Osteocyte (in vitro differentiated cells): ENCODE data around the gene CLEC16A. TPM values are rescaled to one million over a fixed set of nuclear protein-coding genes. Genes with fewer than 3 reads are reported as not detected.

Experiments used
- DNase-seq: peaks from one replicate; pipeline ENCODE4 v3.0.0; 2021; ENCODE audit warnings: mixed read lengths; ENCODE audit not compliant: unreplicated experiment; ENCODE audit errors: extremely low spot score
- H3K27ac Mint-ChIP-seq: one replicate; pipeline ENCODE4 v1.8.0; 2021; ENCODE audit warnings: mild to moderate bottlenecking, mixed read lengths; ENCODE audit not compliant: unreplicated experiment
- H3K27me3 Mint-ChIP-seq: one replicate; pipeline ENCODE4 v1.8.0; 2021; ENCODE audit warnings: mixed read lengths; ENCODE audit not compliant: unreplicated experiment
- H3K36me3 Mint-ChIP-seq: one replicate; pipeline ENCODE4 v1.8.0; 2021; ENCODE audit warnings: mixed read lengths; ENCODE audit not compliant: unreplicated experiment
- H3K4me1 Mint-ChIP-seq: one replicate; pipeline ENCODE4 v1.8.0; 2021; ENCODE audit warnings: mixed read lengths; ENCODE audit not compliant: unreplicated experiment
- H3K4me3 Mint-ChIP-seq: one replicate; pipeline ENCODE4 v1.8.0; 2021; ENCODE audit warnings: mild to moderate bottlenecking, moderate library complexity, mixed read lengths; ENCODE audit not compliant: unreplicated experiment
- H3K9me3 Mint-ChIP-seq: one replicate; pipeline ENCODE4 v1.8.0; 2021; ENCODE audit warnings: mixed read lengths; ENCODE audit not compliant: unreplicated experiment
- CTCF ChIP-seq: fragments of 200-600 bp; sonication (generic); IDR thresholded peaks from 2 replicates; pipeline ENCODE4 v1.5.0; 2021; ENCODE audit warnings: antibody characterized with exemption, mild to moderate bottlenecking, moderate library complexity
- total RNA-seq: library from RNA; stranded (reverse); gene quantifications from 2 replicates; pipeline ENCODE4 v1.2.1, GENCODE V29; 2021

Gene CLEC16A
- total RNA-seq, 1 donor from 2014 or later, result 22.1 TPM

GRCh38 chr16:11225677-11226549 lies 281.5 kb downstream of the CLEC16A start:
- Mint-ChIP-seq H3K27me3 (peaks cover 2% of the 10 kb centered on the region), H3K27ac (no peak overlapping the region), H3K4me3 (no peak overlapping the region), H3K9me3 (no peaks in the 10 kb centered on the region), H3K4me1 (peaks cover 8% of the 10 kb centered on the region), H3K36me3 (no peaks in the 10 kb centered on the region)
- DNase-seq, result no peak
- TF ChIP-seq CTCF, result no peak

GRCh38 chr16:11229432-11229831 lies 285.1 kb downstream of the CLEC16A start:
- no peak overlapping the region for H3K4me3 Mint-ChIP-seq
- H3K9me3 Mint-ChIP-seq, result no peaks in the 10 kb centered on the region
- no peak for DNase-seq
- peaks cover 5% of the 10 kb centered on the region for H3K4me1 Mint-ChIP-seq
- peaks cover 4% of the 10 kb centered on the region for H3K27me3 Mint-ChIP-seq
- H3K36me3 Mint-ChIP-seq, result no peaks in the 10 kb centered on the region
- no peak overlapping the region for H3K27ac Mint-ChIP-seq
- no peak for TF ChIP-seq CTCF

GRCh38 chr16:11229906-11230305 lies 285.5 kb downstream of the CLEC16A start:
- Mint-ChIP-seq H3K4me1 (peaks cover under 1% of the 10 kb centered on the region), H3K36me3 (no peaks in the 10 kb centered on the region), H3K9me3 (no peaks in the 10 kb centered on the region), H3K27me3 (peaks cover 4% of the 10 kb centered on the region), H3K27ac (no peak overlapping the region), H3K4me3 (no peak overlapping the region)
- DNase-seq, result no peak
- no peak for TF ChIP-seq CTCF

GRCh38 chr16:11231367-11231970 lies 287.1 kb downstream of the CLEC16A start:
- H3K9me3 Mint-ChIP-seq, result no peaks in the 10 kb centered on the region
- H3K27me3 Mint-ChIP-seq, result peaks cover 4% of the 10 kb centered on the region
- H3K4me3 Mint-ChIP-seq, result no peak overlapping the region
- DNase-seq, result no peak
- no peak overlapping the region for H3K27ac Mint-ChIP-seq
- H3K36me3 Mint-ChIP-seq, result no peaks in the 10 kb centered on the region
- no peak for TF ChIP-seq CTCF
- no peaks in the 10 kb centered on the region for H3K4me1 Mint-ChIP-seq

Other genes with a start within 250 kb of the CLEC16A start
- 0.50 TPM in 1 of 2 replicates, not detected in the other for gene TEKT5, start 249.6 kb upstream of the CLEC16A start, total RNA-seq
- gene NUBP1, start 200.7 kb upstream of the CLEC16A start, total RNA-seq, result 20.0 and 27.0 TPM in 2 replicates
- not detected in 2 replicates for gene TVP23A, start 125.8 kb upstream of the CLEC16A start, total RNA-seq
- not detected in 2 replicates for gene CIITA, start 67.4 kb upstream of the CLEC16A start, total RNA-seq
- 32.4 and 35.8 TPM in 2 replicates for gene DEXI, start 2.1 kb upstream of the CLEC16A start, total RNA-seq